ENCODE results near the gene SORCS3.

The SORCS3 gene

DNA sequence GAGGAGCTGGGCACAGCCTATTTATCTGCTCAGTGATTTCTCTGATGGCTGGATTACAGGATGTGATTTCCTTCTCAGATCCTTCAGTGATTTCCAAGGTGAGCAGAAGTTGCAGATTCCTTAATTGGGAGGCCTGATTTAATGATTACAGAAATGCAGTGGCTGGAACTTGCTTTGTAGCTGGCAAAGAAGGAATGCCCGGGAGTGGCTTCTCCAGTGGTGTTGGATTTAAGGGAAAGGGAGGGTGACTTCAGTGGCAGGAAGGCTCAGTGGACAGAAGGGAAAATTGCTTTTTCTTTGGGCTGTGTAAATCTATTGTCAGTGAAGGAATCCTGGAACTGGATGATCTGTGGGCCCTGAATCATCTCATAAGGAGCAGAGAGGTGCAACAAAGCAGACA is 5.1 kb downstream of the SORCS3 start:
- no peak for DNase-seq

DNA sequence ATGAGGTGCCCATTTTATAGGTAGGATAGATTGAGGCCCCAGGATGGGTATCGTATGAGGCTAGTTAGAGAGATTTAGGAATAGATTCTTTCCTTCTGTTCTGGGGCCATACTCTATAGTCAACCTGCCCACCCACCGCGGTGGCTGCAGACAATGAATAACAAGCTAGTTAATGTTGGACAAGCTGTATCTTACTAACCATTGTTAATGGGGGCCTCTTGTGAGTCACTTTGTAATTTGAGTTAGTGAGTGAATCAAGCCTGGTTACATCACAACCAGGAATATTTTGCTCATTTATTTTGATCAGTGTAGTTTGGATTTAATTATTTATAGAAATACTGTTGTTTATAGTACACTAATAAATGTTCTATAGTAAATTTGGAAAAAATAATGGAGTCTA is 7.3 kb downstream of the SORCS3 start:
- no peak for DNase-seq

DNA sequence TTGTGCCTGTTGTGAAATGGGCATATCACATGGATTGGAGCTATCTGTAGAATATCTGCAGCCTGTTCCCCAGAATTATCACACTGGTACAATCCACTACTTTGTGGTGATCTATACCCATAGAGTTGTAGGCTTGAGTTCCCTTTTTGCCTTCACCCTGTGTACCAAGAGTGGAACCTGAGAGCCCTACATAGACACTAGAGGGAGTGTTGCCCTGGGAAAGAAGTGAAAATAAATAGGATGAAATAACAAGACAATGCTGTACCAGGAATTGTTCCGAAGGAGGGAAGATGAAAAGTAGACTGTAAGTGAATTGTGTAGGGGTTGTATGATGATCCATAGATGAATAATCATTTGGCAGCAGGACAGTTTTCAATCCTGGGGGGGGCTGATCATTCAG is 9.0 kb downstream of the SORCS3 start:
- no peak for DNase-seq

- DNase-seq, result no peak
These were observed 9.7 kb downstream of the SORCS3 start for GRCh38 chr10:104650635-104651331.

GRCh38 chr10:104657036-104657435 is 15.9 kb downstream of the SORCS3 start:
- DNase-seq, result no peak

DNA sequence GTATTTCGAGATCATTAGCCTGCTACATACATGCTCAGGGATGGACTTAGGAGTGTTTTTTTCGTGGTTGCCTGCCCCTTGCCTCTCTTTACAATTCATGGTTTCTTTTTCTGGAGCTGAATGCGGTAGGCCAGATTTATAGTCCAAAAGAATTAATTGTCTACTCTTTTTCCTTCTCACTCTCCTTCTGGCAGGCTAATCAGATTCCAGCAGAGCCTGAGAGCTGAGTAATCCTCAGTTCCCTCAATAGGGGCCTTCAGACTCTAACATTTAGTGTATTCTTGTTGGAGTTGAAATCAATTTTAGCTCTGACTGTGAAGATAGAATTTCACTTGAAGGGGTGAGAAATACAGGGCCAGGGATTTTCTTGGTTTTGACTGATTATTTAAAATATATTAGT is 16.4 kb downstream of the SORCS3 start:
- DNase-seq, result no peak

- DNase-seq, result no peak
These were observed 17.0 kb downstream of the SORCS3 start for GRCh38 chr10:104658067-104658466.

DNA sequence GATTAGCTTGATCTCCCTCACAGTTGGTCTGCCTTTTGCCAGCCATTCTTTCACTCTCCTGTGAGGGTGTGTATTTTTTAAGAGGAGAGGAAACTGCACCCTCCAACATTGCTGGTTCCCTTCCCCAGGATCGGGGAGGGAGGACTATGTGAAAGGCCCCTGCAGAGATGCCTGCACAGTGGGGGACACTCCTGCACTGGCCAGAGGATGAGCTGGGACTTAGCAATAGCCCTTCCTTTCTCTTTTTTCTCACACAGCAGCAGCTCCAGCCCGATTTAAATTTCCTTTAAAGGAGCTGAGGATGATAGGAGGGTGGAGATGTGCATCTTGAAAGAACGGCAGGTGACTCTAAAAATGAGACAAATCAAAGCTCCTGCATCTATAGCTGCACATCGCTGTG is 18.7 kb downstream of the SORCS3 start:
- DNase-seq, result no peak

DNA sequence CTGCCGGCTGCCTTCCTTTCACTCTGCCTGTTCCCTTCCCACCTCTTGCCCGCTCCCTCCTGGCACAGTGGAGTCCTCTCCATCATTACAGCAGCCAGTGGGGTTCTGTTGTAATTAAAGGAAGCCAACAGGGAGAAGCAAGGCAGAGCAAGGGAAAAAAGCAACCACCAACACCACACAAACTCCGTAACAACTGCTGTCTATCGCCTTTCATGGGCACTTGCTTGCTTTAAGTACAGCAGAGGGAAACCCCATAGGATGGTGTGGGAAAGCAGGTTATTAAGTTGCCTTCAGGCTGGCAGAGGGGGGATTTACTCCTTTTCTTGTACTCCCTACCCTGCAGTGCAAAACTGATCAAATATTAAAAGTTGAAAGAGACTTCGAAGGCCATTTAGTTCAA is 22.0 kb downstream of the SORCS3 start:
- DNase-seq, result no peak

- DNase-seq, result no peak
These were observed 22.5 kb downstream of the SORCS3 start for GRCh38 chr10:104663563-104663962.

- no peak for DNase-seq
These were observed 23.1 kb downstream of the SORCS3 start for GRCh38 chr10:104664205-104664604.

- DNase-seq, result no peak
These were observed 24.1 kb downstream of the SORCS3 start for GRCh38 chr10:104665174-104665573.

GRCh38 chr10:104666106-104666505 is 25.0 kb downstream of the SORCS3 start:
- no peak for DNase-seq

DNA sequence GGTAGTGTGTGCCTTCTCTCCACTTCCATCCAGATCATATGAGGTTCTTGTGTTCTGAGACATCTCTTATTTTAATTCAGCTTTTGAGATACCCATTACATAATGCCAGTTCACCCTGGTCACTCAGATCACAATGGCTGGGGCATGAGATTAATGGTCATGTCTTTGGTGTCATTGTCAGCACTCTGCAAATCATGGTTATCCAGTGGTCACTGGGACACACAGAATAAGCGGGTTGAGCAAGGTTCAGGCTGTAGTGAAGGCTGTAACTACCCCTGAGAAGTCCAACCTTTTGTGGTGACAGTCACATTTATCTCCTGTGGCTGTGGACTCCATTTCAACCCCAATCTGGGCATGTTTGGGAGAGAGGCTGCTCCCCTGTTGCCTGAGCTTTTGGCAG is 35.8 kb downstream of the SORCS3 start:
- no peak for DNase-seq

GRCh38 chr10:104678658-104679057 is 37.6 kb downstream of the SORCS3 start:
- no peak for DNase-seq

- no peak for DNase-seq
These were observed 39.6 kb downstream of the SORCS3 start for GRCh38 chr10:104680467-104681401.

- no peak for DNase-seq
These were observed 40.4 kb downstream of the SORCS3 start for GRCh38 chr10:104681485-104681884.

- DNase-seq, result no peak
These were observed 42.5 kb downstream of the SORCS3 start for GRCh38 chr10:104683567-104683966.

GRCh38 chr10:104686829-104687228 is 45.7 kb downstream of the SORCS3 start:
- DNase-seq, result no peak

DNA sequence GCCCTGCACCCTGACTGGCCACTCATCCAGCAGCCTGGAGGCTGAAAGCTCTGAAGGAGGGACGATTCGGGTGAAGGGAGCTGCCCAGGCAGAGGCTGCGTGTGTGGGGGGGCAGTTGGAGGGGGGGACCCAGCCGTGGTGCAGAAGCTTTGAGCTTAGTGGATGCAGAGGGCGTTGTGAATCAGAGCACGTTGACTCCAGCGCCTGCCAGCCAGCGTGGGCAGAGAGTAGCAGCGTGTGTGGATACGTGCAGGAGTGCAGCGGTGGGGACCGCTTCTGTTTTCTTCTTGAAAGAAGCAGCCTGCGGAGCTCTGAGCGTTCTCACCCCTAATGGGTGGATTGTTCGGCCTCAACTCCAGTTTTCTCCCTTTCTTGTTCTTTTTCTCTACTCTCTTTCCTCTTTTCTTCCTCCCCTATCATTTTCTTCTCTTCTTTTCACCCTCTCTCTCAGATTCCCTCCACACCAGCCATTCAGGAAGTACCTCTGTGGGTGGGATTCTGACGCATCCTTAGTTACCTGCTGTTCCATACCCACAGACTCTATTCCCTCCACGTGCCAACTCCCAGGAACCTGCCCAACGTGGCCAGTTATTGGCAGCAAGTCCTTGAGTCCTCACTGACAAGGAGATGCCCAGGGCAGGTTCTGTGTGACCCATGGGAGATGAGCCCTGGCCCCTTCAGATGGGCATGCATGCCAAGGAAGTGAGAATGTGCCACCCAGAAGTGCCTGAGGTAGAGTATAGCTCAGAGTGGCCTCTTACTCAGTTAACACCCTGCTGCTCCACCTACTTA is 47.4 kb downstream of the SORCS3 start:
- no peak for DNase-seq

- DNase-seq, result no peak
These were observed 48.0 kb downstream of the SORCS3 start for GRCh38 chr10:104689105-104689504.

DNA sequence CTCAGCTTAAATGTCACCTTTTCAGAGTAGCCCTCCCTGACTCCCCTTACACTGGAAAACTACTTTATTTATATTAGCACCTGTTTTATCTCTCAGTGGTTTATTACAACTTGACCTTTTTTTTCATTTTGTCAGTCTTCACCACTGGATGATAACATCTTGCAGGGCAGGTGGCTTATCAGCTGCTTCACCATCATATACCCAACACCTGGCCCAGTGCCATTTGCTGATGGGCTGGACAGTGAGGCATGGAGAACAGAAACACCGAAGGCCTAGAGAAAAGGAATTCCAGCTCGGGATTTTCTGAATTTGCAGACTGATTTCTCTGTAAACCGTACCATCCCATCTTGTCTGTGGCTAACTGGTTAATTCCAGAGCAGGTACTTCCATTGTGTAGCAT is 48.5 kb downstream of the SORCS3 start:
- no peak for DNase-seq

GRCh38 chr10:104690101-104690500 is 49.0 kb downstream of the SORCS3 start:
- DNase-seq, result no peak

GRCh38 chr10:104690959-104691358 is 49.9 kb downstream of the SORCS3 start:
- no peak for DNase-seq
